ENCODE data around the gene PAFAH1B2.
A peak's percentile ranks its signal among the peaks of the same experiment; 100 is the strongest.
"Not testable (repeated sequence)": the region's sequence is repeated elsewhere in the genome, so short reads cannot be mapped to it uniquely, and the experiment has no call there.

PAFAH1B2 gene

DNA sequence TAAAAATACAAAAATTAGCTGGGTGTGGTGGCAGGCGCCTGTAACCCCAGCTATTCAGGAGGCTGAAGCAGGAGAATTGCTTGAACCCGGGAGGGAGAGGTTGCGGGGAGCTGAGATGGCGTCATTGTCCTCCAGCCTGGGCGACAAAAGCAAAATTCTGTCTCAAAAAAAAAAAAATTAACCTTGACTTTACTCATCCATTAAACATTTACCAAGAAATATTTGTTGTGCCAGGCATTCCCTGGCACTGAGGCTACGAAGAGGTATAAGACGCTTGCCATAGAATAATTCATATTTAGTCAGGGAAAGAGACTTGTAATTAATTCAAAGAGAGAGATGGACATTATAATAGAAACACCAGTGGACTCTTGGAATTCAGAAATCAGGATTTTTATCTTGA is 13.2 kb upstream of the PAFAH1B2 start:
- no peak overlapping the region for H3K9ac ChIP-seq (ENCODE audit: insufficient read length, low read depth)
- TF ChIP-seq YY1 (IDR thresholded peaks at IDR 0.05; ENCODE audit: insufficient read depth, insufficient read length) (no peak), SUZ12 (IDR thresholded peaks at IDR 0.05; ENCODE audit: extremely low read depth, insufficient read depth, insufficient read length) (no peak), ZNF274 (IDR thresholded peaks at IDR 0.05; ENCODE audit: low read depth, low read length) (no peak)

DNA sequence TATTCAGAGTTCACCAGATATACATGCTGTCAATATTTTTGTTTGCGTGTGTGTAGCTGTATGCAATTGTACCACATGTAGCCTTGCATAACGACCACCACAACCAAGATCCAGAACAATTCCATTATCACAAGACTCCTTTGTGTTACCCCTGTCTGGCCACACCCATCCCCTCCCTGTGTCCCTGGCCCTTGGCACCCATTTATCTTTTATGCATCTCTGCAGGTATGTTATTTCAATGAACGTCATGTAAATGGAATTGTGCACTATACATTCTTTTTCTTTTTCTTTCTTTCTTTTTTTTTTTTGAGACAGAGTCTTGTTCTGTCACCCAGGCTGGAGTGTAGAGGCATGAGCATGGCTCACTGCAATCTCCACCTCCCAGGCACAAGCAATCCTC is 9.7 kb upstream of the PAFAH1B2 start:
- no peak overlapping the region for H3K9ac ChIP-seq (ENCODE audit: insufficient read length, low read depth)
- H3K4me1 ChIP-seq (ENCODE audit: insufficient read depth, insufficient read length) = no peaks in the 10 kb centered on the region
- H3K4me3 ChIP-seq (ENCODE audit: insufficient read length, low read depth) = no peak overlapping the region
- H3K36me3 ChIP-seq (ENCODE audit: insufficient read depth, insufficient read length, low read length) = no peaks in the 10 kb centered on the region
- TF ChIP-seq YY1 (IDR thresholded peaks at IDR 0.05; ENCODE audit: insufficient read depth, insufficient read length) = no peak
- TF ChIP-seq SUZ12 (IDR thresholded peaks at IDR 0.05; ENCODE audit: extremely low read depth, insufficient read depth, insufficient read length) = no peak
- TF ChIP-seq ZNF274 (IDR thresholded peaks at IDR 0.05; ENCODE audit: low read depth, low read length) = no peak
- H3K27me3 ChIP-seq (ENCODE audit: insufficient read depth, insufficient read length) = no peaks in the 10 kb centered on the region
- DNase-seq (ENCODE audit: low read depth, low spot score) = no peak
- no peaks in the 10 kb centered on the region for H3K9me3 ChIP-seq (ENCODE audit: insufficient read depth, low read length)

More for the DNA sequence above, 13.2 kb upstream of the PAFAH1B2 start:
- Histone ChIP-seq H3K36me3 (ENCODE audit: insufficient read depth, insufficient read length, low read length) (no peaks in the 10 kb centered on the region), H3K4me1 (ENCODE audit: insufficient read depth, insufficient read length) (no peaks in the 10 kb centered on the region), H3K9me3 (ENCODE audit: insufficient read depth, low read length) (no peaks in the 10 kb centered on the region), H3K4me3 (ENCODE audit: insufficient read length, low read depth) (no peak overlapping the region), H3K27me3 (ENCODE audit: insufficient read depth, insufficient read length) (no peaks in the 10 kb centered on the region)
- no peak for DNase-seq (ENCODE audit: low read depth, low spot score)

DNA sequence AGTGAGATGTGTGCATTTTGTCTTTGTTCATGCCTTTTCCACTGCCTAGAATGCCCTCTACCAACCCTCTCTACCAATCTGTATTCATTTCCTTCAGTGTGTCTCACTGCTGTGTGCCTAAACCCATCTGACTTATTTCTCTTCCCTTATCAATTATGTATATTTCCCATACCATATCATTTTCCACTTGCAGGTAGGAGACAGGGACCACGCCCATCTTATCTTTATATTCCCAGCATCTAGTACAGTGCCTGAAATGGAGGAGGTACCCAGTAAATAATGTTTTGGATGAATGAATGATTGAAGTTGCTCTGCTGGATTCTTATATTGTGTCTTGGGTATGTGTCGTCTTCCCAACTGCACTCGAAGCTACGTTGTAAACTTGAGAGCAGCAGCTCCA is 9.1 kb upstream of the PAFAH1B2 start:
- H3K36me3 ChIP-seq (ENCODE audit: insufficient read depth, insufficient read length, low read length); H3K9ac ChIP-seq (ENCODE audit: insufficient read length, low read depth): not testable (repeated sequence)

DNA sequence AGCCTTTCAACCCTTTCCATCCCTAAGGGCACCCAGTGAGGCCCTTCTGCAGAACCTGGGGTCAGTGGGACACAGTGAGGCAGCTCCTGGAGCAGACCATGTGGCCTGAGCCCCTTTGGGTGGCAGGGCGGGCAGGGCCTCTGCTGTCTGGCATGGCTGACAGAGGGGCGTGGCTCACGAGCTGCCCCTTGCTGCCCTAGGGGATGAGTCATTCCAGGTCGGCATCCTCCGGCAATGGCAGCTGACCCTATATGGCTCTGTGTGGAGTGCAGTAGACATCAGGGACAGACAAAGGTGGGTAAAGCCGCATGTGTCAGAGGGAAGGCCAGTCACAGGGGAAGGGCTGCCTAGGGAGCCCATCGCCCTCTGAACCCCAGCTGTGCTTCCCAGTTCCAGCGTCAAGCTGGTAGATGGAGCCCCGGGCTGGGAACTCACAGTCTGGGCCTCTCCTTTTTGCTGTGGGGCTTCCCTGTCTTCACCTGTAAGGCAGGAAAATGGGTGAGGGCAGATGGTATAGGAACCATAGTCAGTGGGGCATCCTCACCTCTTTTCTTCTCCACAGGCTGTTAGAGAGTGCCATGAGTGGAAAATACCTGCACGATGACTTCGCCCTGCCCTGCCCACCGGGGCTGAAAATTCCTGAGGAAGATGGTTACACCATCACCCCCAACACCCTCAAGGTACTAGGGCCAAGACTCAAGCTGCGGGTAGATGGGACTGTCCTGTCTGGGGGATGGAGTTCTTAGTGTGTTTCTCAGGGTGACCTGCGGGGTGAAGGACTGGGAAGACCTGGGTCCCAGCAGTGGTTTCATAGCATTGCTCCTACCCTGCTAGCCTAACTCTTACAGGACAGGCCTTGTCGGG is 6.6 kb upstream of the PAFAH1B2 start:
- DNase-seq (ENCODE audit: low read depth, low spot score); H3K9ac ChIP-seq (ENCODE audit: insufficient read length, low read depth); H3K27me3 ChIP-seq (ENCODE audit: insufficient read depth, insufficient read length); H3K4me3 ChIP-seq (ENCODE audit: insufficient read length, low read depth); H3K9me3 ChIP-seq (ENCODE audit: insufficient read depth, low read length); H3K36me3 ChIP-seq (ENCODE audit: insufficient read depth, insufficient read length, low read length); H3K4me1 ChIP-seq (ENCODE audit: insufficient read depth, insufficient read length): not testable (repeated sequence)

More for the DNA sequence above, 9.1 kb upstream of the PAFAH1B2 start:
- H3K9me3 ChIP-seq (ENCODE audit: insufficient read depth, low read length); DNase-seq (ENCODE audit: low read depth, low spot score); H3K27me3 ChIP-seq (ENCODE audit: insufficient read depth, insufficient read length); H3K4me3 ChIP-seq (ENCODE audit: insufficient read length, low read depth); H3K4me1 ChIP-seq (ENCODE audit: insufficient read depth, insufficient read length): not testable (repeated sequence)

DNA sequence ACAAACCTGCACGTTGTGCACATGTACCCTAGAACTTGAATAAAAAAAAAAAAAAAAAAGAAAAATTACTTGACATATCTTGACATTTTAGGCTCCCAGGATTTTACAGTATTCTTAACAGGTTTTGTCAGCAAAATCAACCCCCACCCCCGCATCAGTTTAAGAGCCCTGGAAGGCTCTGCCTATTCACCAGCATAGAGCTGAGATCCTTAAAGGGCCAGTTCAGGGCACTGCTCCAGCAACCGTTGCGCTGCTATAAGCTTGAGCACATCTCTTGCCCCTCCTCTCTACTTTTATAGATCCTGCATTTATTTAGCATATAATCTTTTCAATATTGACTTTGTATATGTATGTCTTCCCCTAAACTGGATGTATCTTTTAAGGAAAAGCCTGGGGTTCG is 697 bp upstream of the PAFAH1B2 start:
- no peak for DNase-seq (ENCODE audit: low read depth, low spot score)
- Histone ChIP-seq H3K9ac (ENCODE audit: insufficient read length, low read depth) (peak overlapping the region; percentile 98), H3K4me3 (ENCODE audit: insufficient read length, low read depth) (peak overlapping the region; percentile 66), H3K36me3 (ENCODE audit: insufficient read depth, insufficient read length, low read length) (peaks cover 19% of the 10 kb centered on the region), H3K4me1 (ENCODE audit: insufficient read depth, insufficient read length) (peaks cover 2% of the 10 kb centered on the region), H3K9me3 (ENCODE audit: insufficient read depth, low read length) (no peaks in the 10 kb centered on the region), H3K27me3 (ENCODE audit: insufficient read depth, insufficient read length) (no peaks in the 10 kb centered on the region)
- no peak for TF ChIP-seq ZNF274 (IDR thresholded peaks at IDR 0.05; ENCODE audit: low read depth, low read length)
- TF ChIP-seq SUZ12 (IDR thresholded peaks at IDR 0.05; ENCODE audit: extremely low read depth, insufficient read depth, insufficient read length) = no peak
- no peak for TF ChIP-seq YY1 (IDR thresholded peaks at IDR 0.05; ENCODE audit: insufficient read depth, insufficient read length)

DNA sequence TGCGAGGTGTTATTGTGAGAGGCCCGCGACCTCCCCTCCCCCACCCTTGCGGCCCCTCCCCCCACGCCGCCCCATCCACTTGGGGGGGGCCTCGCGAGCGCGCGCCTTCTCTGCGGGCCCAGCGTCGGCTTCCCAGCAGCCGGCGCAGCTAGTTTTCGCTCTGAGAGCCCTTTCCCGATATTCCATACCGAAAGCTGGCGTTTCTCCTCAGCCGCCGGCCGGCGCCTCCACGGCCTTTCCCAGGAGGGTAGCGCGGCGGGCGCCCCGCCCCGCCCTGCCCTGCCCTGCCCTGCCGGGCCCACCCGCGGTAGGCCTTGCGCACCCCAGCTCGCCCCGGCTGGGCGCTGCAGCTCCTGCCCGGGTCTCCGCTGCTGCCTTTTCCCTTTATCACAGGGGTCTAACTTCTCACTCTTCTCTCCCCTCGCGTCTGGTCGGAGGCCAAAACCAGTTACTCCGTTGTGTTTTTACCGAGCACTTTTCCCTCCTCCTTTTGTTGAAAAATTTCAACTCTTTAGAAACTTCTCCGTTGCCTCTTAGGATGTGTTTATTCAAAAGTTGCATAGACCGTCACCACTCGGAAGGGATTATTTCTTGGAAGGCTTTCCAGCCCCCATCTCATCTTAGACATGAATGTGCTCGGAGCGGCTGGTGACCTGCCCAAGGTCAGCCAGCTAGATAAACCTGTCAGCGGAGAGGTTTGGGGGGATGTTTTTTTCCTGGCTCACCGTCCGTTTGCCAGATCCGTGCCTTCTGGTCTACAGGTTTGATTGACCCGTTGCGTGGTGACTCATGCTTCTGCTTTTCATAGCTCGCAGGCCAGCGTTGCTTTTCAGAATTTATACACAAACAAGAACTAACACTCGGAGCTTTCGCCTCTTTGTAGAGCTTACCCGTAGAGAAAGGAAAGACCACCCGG is 648 bp downstream of the PAFAH1B2 start:
- Histone ChIP-seq H3K9me3 (ENCODE audit: insufficient read depth, low read length) (no peaks in the 10 kb centered on the region), H3K4me1 (ENCODE audit: insufficient read depth, insufficient read length) (peaks cover 2% of the 10 kb centered on the region), H3K27me3 (ENCODE audit: insufficient read depth, insufficient read length) (no peaks in the 10 kb centered on the region), H3K4me3 (ENCODE audit: insufficient read length, low read depth) (peak overlapping the region; percentile 66), H3K36me3 (ENCODE audit: insufficient read depth, insufficient read length, low read length) (peaks cover 19% of the 10 kb centered on the region), H3K9ac (ENCODE audit: insufficient read length, low read depth) (peak overlapping the region; percentile 98)
- no peak for TF ChIP-seq SUZ12 (IDR thresholded peaks at IDR 0.05; ENCODE audit: extremely low read depth, insufficient read depth, insufficient read length)
- no peak for TF ChIP-seq ZNF274 (IDR thresholded peaks at IDR 0.05; ENCODE audit: low read depth, low read length)
- TF ChIP-seq YY1 (IDR thresholded peaks at IDR 0.05; ENCODE audit: insufficient read depth, insufficient read length) = no peak
- no peak for DNase-seq (ENCODE audit: low read depth, low spot score)

DNA sequence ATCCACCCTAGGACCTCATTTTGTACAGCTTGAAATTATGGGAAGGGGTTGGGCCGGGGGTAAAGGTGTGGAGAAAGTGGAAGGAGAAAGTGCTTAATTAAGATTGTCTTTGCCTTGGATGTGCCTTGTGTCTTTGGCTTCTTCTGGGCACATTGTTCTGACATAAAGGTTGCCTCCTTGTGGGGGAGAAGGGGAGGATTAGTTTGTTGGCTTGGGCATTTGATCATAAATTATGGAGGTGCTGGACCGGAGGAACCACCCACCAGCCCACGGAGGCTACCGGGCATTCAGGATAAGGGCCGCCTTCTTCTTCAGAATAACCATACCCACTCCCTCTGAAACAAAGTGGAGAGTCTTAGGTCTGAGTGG is 1.3 kb downstream of the PAFAH1B2 start:
- H3K9ac ChIP-seq (ENCODE audit: insufficient read length, low read depth) = peak overlapping the region; percentile 98
- H3K4me3 ChIP-seq (ENCODE audit: insufficient read length, low read depth) = peak overlapping the region; percentile 66
- TF ChIP-seq SUZ12 (IDR thresholded peaks at IDR 0.05; ENCODE audit: extremely low read depth, insufficient read depth, insufficient read length) (no peak), ZNF274 (IDR thresholded peaks at IDR 0.05; ENCODE audit: low read depth, low read length) (no peak), YY1 (IDR thresholded peaks at IDR 0.05; ENCODE audit: insufficient read depth, insufficient read length) (no peak)
- no peaks in the 10 kb centered on the region for H3K27me3 ChIP-seq (ENCODE audit: insufficient read depth, insufficient read length)
- no peaks in the 10 kb centered on the region for H3K9me3 ChIP-seq (ENCODE audit: insufficient read depth, low read length)
- H3K4me1 ChIP-seq (ENCODE audit: insufficient read depth, insufficient read length) = peaks cover 2% of the 10 kb centered on the region
- no peak for DNase-seq (ENCODE audit: low read depth, low spot score)
- H3K36me3 ChIP-seq (ENCODE audit: insufficient read depth, insufficient read length, low read length) = peaks cover 19% of the 10 kb centered on the region
